GM19023 (cell line): ENCODE measurements around the gene TTC28.

ENCODE experiments used
- ATAC-seq: cut with Tn5 transposase; IDR thresholded peaks from one replicate; pipeline ENCODE4 v1.9.1; 2021; ENCODE audit warnings: mild to moderate bottlenecking, moderate library complexity; ENCODE audit not compliant: unreplicated experiment

TTC28 gene

DNA sequence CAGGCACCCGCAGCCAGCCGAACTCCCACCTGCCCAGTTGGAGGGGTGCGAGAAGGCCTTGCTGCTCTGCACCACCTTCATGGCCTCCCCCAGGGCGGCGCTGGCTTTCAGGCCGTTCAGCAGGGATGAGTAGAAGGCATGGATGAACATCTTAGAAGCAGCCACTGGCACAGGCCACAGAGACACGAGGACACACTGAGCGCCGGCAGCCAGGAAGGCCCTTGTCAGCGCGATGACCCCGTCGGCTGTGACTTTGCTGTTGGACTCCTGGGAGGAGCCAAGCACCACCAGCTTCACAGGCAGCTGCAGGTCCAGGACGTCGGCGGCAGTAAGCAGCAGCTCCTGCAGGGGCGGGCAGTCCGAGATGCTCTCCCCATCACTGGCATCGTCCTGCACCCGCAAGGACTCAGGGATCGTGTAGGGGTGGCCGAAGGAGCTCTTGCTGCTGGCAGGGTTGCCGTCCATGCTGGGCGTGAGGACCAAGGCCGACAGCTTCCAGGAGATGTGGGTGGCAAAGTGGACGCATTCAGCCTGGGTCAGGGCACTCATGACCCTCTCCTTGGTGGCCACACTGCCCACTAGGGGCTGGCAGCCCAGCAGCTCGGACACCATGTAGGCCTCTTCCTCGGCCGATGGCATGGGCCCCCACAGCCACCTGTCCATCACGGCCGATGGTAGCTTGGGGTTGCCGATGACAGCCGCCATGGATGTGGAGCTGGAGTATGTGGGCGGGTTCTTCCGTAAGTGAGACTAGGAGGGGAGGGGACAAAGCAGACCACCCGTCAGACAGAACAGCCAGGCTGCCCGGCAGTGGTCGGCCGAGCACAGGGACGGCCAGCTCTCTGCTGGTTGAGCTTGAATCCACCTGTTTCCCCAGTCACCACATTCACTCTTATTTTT is 680.9 kb downstream of the TTC28 start:
- no peak for ATAC-seq

DNA sequence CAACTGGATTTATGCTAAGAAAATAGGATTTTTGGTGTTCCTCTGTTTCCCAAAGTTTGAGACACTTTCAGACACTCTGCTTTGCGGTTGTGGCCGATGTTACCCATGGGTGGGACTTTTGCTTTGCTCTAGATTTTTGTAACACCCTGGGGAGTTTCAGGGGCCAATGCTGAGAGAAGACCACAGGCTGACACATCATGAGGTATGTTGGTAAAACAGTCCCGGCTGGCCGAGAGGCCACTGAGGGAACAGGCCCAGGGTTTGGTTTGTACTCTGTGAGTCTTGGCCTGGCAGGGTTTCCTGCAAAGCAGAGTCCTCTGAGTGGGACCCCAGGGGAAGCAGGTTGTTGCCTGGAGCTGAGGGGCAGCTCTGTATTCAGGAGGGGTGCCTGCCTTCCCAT is 682.1 kb downstream of the TTC28 start:
- ATAC-seq = no peak

DNA sequence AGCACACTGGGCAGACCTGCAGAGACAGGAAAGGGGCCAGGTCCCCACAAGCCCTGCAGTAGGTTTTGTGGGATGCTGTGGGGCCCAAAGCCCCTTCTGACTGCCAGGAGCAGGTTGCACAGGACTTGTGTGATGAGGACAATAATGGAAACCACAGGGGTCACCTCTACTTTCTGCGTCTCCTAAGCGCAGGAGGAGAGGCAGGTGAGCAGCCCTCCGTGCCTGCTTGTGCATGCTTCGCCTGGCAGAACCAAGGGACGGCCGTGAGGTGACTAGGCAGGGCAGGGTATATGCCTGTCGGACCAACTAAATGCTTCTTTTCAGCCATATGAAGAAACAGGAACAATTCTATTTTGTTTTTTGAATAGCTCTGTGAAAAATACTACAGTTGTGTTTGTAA is 682.7 kb downstream of the TTC28 start:
- no peak for ATAC-seq

DNA sequence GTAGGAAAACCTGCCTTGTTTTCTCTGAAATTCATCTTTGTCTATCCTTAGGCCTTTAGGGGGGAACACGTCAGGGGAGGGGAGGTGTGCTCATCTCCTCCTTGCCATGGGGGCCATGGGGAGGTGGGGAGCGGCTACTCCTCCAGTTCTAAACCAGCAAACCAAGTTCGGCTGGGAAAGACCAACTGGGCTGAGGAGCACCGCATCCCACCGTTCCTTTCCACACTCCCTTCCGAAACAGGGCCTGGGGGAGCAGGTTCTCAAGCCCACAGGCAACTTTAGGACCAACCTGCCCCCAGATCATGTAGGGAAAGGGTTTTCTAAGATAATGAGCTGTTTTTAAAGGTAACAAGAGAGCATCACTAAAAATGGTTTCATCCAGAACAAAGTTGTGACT is 683.1 kb downstream of the TTC28 start:
- ATAC-seq = no peak

DNA sequence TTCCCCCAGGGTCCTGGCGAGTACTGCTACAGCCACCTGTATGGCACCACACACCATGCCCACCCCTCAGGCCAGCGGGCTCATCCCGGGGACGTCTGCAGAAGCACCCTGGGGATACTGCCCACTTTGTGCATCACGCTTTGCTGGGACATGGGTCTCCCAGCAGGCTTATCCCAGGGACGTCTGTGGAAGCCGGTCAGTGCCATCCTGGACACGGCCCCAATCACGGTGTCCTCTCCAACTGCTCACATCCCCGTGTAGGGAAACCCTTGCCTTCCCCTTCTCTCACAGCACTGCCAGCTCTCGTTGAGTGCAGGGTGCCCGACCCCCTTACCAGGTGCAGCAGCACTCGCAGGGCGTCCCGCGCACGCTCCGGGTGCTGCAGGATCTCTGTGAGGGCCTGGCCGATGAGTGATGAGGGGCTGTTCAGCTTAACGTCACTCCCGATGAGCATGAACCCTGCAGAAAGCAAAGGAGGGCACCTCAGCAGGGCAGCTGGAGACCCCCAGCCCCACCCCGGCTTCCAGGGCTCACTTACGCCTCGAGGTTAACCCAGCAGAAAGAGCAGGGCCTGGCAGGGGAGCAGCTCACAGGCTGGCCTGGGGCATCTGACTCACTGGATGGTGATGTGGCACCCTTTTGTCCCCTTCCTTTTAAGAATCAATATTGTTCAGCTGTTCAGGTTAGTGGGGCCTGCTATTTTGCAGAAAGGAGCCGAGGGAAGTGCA is 683.7 kb downstream of the TTC28 start:
- no peak for ATAC-seq

DNA sequence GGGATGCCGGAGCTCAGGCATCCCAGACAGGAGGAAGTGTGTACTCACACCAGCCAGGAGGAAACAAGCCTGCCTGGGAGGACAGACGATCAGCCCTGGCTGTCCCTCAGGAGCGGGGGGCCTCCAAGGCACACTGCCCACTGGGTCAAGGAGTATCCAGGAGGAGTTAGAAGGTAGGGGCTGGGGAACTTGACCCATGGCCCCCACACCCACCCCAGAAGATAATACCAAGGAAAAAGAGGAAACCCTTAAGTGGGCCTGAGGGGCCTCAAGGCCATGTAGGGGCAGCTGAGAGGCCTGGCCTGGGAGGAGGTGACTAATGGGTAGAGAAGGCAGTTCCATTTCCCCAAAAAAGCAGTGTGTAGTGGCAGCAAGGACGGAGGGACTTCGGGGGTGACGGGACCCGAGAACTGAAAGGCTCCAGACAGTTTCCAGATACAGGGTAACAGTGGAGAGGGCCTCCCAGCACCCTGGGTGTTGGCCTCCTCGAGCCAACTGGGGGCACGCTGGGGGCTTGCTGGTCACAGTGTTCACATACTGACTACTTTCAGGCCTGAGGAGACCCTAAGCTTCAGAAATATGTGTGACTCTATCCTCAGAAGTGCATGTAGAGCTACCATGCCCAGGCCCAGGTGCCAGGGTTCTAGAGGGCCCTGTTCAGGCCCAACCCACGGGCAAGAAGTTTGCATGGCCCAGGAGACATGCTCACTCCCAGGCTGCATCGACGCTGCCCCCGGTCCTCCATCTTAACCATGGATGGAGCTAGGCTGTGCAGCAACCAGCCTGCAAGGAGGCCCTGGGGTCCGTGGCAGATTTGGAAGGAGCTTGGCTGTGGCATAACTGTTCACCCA is 684.9 kb downstream of the TTC28 start:
- ATAC-seq = no peak

DNA sequence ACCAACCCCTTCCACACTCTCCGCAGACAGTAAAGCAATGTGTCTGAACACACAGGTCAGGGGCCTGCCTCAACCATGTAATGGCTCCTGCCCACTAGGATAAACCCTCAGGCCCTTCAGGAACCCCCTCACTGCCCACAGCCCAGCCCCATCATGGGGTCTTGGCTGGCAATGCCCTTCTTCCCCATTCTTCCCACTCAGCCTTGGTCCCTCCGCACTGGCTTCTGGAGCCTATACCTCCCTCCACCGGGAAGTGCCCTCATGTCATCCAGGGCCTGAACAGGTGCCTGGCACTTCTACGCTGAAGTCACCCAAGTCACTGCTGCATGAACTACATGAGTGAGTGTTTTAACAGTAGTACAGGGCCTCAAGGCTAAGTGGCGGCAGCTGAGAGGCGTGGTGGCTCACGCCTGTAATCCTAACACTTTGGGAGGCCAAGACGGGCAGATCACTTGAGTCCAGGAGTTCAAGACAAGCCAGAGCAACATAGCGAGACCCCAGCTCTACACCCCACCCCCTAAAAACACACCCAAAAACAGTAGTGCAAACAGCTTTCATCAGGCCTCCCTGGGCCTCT is 685.8 kb downstream of the TTC28 start:
- ATAC-seq = no peak

DNA sequence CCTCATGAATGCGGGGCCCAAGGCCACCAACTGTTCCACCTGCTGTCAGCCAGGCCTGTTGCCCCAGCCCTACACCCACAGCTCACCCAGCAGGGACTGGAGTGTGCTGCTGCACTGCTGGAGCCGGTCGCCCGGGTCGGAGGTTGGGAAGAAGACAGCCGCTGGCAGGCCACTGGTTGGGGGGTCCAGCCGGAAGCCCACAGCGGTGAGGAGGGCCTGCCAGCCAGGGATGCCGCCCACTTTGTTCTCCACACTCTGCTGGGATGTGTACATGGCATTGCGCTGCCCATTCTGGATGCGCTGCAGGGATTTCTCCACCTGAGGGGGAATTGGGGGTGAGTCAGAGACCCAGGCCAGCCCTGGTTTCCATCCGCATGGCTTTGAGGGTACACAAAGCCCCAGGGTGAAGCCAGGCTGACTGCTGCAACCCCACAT is 686.4 kb downstream of the TTC28 start:
- ATAC-seq = no peak

DNA sequence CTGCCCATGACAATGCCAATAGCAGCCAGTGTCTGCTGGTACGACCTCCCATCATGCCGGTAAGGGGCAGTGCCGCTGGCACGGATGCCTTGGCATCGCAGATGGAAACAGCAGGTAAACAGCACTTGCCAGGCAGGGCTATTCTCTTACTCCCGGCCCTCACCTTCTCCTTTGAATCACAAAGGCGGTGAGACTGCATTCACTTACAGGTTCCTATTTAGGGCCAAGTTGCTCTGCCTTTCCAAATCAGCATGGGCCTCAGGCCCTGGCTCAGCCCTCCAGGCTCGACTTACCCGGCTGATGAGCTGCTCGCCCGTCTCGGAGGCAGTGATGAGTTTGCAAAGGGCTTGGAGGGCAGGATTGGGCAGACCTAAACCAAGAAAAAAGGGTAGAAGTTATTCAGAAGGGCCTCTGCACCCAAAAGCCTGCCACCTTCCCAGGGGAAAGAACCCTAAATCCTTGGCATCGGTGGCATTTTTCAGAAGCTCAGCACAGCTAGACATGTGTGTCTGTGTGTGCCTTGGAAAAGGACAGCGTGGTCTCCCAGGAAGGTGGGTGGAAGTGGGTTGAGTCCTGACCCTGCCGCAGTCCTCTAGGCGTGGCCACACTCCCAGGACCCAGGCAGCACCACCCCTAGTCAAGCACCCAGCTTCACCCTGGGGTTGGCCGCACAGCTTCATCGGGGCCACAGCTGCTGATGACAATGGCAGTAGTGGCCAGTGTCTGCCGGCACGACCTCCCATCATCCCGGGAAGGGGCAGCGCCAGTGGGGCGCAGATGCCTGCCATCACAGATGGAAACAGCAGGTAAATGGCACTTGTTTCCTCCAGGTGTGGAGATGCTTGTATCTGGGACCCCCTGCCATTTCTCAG is 687.1 kb downstream of the TTC28 start:
- no peak for ATAC-seq

DNA sequence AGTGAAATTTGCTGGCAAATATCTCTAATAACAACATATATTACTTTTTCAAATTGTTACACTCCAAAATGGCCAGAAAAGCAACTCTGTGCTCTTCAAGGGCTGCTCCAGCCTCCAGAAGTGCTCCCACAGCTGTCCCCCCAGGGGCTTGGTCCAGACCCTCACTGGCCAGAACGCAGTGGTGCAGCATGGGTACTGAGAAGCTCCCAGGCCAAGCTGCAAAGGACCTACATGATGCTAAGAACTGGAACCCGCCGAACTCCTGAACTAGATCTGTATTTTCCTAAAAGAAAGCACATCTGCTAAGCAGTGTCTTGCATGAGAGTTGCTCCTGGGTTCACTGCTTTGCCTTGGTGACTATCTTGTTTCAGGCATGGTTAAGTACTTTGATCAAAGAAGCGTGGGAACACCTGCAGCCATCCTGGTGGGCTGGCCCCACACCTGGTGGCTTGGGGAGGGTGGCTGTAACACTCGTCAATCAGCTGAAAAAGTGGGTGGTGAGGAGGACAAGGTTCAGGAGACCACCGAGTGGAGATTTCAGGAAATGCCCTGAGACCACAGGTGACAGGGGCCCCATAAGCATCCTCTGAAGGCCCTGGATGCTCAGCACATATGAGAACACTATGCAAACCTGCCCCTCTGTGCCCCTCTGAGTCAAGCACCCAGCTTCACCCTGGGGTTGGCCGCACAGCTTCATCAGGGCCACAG is 687.9 kb downstream of the TTC28 start:
- no peak for ATAC-seq

DNA sequence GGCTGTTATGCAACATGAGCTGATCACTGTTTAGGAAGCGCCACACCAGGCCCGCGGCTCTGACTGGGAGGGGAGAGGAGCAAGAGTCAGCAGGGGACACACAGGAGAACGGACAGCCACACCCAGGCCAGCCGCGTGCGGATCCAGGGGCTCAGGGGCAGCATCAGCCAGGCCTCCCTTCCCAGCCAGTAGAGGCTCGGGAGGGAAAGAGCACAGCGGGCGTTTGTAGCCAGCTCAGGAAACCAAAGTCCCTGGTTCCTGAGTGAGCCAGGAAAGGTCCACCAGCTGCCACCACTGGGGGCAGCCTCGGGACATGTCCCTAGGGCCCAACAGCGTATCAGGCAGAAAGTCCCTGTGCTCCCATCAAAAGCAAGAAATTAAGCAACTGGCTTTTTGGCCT is 688.8 kb downstream of the TTC28 start:
- no peak for ATAC-seq

DNA sequence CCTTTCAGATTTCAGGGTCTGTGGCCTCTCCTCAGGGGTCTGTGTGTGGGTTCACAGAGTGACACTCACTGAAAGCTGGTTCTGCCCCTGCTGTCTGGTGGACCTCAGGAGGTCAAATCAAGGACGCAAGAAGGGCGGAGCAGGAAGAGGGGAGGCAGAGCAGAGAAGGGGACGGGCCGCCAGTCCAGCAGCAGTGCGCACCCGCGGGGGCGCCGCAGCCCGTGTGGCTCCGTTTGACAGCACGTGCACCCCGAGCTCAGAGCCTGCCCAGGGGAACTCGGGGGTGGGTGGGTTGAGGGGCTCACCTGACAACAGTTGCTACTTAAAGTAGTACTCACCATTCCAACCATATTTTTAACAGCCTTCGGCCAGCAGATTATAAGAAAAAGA is 689.2 kb downstream of the TTC28 start:
- ATAC-seq = no peak

DNA sequence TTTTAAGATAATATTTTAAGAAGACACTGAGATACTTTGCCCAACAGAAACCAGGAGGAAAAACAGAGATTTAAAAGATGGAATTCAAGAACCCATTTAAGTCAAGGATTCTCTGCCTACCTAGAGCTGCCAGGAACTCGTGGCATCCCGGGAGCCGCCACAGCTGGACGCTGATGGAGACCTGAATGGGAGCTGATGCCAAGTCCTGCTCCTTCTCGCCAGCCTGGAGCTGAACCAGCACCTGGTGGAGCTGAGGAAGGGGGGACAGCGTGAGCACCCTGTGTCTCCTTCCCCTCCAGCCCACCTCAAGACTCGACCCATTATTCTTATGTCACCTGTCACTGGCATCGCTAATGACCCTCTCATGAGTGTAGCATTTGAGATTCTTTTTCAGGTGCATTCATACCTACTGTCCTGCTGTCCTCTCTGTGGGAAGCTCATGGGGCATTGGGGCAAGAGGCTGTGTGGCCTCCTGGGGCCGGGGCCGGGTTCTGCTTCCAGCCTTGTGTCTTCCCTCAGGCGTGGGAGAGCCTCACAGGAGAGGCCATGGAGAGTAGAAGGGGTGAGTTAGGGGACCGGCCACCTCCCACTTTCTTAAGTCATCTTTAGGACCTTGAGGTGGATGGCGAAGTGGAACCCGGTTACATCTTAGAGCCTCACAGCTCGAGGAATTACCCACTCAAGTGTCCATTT is 689.7 kb downstream of the TTC28 start:
- ATAC-seq = no peak

DNA sequence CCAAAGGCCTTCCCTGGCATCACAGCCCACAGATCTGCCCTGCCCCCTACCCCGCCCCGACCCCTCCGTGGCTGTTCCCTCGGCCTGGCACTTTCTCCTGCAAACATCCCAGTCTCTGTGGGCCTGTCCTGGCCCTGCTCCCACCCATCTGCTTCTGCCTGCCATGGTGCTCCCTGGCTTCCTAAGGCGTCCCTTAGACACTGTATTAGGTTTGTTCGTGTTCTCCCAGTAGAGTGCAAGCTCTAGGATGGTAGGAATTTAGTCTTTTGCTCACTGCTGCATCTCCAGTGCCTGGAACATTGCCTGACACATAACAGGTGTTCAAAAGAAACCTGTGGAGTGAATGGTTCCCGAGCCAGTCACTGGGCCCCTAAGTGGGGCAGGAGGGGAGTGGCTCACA is 690.9 kb downstream of the TTC28 start:
- ATAC-seq = no peak

DNA sequence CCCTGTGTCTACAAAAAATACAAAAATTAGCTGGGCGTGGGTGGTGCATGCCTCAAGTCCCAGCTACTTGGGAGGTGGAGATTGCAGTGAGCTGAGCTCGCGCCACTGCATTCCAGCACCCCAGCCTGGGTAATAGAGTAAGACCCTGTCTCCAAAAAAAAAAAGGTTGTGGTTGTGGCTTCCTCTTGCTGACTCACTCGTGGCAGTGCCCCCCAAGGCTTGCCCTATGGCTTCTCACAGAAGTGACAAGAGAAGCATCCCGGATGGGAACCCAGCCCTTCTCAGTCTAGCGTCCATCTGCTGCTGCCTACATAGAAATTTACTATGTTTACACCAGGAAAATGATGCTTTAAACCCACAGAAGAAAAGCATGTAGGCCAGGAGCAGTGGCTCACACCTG is 692.1 kb downstream of the TTC28 start:
- ATAC-seq = no peak

DNA sequence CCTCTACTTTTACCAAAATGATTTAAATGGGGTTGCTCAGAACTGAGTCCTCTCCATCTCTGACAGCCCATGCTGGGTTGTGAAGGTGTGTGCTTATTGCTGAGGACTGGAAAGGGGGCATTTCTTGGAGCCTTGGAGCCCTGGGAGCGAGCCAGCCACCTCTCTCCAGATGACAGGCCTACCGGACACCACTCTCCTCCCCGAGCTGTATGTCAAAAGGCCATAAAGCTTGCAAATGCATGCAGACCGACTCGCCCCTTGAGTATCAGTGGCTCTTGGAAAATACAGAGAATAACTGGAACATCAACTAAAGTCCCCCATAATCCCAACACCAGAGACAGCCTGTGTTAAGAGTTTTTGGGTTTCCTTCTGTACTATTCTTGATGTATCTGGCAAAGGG is 692.7 kb downstream of the TTC28 start:
- no peak for ATAC-seq

DNA sequence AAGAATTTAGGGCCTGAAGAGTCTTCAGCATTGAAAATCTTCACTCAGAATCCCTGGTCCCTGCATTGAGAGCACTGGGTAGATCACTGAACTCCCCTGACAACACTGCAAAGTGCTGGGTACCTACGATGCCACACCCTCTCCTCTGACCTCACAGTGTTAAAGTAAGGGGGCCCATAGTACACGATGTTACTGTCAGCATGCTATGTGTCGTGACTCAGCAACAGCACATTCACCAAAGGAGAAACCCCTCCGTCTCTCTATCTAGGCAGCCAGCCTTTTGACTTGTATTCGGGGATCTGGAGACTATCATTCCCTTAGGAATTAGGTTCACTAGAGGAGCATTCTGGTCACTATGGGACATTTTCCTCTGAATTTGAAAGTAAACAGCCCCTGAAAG is 693.2 kb downstream of the TTC28 start:
- no peak for ATAC-seq

DNA sequence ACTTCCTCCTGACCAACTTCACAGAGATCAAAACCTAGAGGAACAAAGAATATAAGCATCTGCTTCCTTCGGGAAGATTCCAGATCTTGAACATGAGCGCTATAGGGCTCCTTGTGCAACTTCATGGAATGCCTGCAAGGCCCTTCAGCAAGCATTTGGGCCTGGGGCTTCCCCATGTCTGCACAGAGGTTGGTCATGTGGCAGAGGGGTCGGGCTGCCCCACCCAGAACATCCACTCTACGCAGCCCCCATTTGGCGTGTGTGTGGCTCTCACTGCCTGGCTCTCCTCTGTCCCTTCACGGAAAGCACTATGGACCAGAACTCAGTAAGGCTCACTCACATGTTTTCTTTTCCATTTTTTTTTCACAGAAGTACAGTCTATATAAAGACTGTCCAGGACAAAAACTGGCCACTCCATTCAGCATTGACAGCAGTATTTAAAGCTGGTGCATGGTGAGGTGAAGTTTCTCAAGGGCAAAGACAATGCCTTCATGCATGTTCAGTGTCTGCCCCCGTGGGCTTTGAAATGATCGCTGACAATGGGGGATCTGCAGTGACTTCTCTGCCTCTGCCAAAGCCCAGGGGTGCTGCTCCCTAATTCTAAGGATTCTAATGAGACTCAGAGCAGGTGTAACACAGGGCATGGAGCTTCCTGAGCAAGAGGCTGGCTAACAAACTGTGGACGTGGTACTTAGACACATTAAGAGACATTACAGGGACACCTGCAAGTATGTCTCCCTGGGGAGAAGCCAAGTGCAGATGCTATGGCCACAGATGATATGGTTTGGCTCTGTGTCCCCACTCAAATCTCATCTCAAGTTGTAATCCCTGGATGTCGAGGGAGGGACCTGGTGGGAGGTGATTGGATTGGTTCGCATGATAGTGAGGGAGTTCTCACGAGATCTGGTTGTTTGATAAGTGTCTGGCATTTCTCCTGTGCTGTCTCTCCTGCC is 694.0 kb downstream of the TTC28 start:
- no peak for ATAC-seq
